Measurements from ENCODE around the gene CCDC30. TPM values are rescaled to one million over a fixed set of nuclear protein-coding genes. Genes with fewer than 3 reads are reported as not detected.
A peak's percentile ranks its signal among the peaks of the same experiment; 100 is the strongest.

CCDC30 gene
- total RNA-seq, 4 donors from 2014 or later, result 20.1 to 56.7 (median 22.7) TPM

DNA sequence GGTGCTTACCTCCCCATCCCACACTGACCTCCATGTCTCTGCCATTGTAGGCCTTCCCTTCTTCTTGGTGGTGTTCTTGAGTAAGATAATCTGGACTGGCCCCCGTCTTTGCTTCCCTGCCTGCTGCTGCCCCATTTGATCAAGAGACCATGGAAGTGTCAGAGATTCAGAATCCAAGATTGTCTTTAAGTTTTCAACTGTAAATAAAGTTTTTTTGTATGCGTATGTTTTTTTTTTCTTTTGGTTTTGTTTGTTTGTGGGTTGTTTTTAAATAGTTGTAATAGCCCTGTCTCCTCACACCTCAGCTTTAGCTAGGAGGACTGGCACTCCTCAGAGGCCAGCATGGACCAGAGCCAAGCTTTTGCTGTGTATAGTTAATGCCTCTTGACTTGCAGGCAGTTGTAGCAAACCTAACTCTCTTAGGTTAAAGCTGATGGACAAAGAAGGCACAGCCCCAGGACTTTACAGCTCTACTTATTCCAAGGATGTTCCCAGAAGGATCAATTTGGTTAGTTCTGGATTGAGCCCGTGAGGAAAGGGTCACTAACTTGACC, 213.5 kb downstream of the CCDC30 start:
- 71 to 74% methylated on average over 3 of the region's 3 CpGs for WGBS, 2 donors
- peak; percentile 72 to 74 for DNase-seq

DNA sequence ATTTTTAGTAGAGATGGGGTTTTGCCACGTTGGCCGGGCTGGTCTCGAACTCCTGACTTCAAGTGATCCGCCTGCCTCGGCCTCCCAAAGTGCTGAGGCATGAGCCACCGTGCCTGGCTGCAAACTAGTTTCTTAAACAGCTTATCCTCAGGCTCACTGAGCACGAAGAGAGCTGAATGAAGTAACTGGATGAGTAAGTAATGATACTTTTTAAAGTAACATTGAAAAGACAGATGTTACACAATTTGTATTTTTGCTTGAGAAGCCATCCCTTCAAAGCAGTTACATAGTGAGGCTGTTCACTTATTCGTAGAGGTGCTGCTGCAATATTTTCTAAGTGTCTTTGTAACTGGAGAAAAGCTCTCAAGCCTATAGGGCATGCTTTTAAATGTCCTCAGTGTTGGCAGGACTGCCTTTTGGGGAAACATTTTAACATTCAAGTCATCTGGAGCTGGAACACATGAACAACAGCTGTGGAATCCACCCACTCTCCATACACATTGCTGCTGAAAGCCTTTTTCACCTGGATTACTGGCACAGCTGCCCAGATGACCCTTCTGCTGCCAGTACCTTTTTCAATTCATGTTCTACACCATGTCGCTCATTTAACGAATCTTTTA, 216.4 kb downstream of the CCDC30 start:
- Histone ChIP-seq H3K9me3 (no peaks in the 10 kb centered on the region), H3K4me1 (peaks cover 33% of the 10 kb centered on the region in 2 donors), H3K27me3 (no peaks in the 10 kb centered on the region), H3K36me3 (no peaks in the 10 kb centered on the region), H3K27ac (peak overlapping the region in 2 of 3 donors; percentile 30 to 32), H3K4me3 (replicated peaks in 1 of 3) (no peak overlapping the region)
- TF ChIP-seq POLR2A (IDR thresholded peaks at IDR 0.05), result no peak
- TF ChIP-seq, protein P1, sequence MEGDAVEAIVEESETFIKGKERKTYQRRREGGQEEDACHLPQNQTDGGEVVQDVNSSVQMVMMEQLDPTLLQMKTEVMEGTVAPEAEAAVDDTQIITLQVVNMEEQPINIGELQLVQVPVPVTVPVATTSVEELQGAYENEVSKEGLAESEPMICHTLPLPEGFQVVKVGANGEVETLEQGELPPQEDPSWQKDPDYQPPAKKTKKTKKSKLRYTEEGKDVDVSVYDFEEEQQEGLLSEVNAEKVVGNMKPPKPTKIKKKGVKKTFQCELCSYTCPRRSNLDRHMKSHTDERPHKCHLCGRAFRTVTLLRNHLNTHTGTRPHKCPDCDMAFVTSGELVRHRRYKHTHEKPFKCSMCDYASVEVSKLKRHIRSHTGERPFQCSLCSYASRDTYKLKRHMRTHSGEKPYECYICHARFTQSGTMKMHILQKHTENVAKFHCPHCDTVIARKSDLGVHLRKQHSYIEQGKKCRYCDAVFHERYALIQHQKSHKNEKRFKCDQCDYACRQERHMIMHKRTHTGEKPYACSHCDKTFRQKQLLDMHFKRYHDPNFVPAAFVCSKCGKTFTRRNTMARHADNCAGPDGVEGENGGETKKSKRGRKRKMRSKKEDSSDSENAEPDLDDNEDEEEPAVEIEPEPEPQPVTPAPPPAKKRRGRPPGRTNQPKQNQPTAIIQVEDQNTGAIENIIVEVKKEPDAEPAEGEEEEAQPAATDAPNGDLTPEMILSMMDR (IDR thresholded peaks at IDR 0.05), result no peak
- DNase-seq, result no peak
- 79 to 85% methylated on average over 10 of the region's 10 CpGs for WGBS, 2 donors
- intact Hi-C loops (cut with DNase I), result no loop called here

More for the DNA sequence above, 213.5 kb downstream of the CCDC30 start:
- TF ChIP-seq POLR2A (IDR thresholded peaks at IDR 0.05), result no peak
- TF ChIP-seq, protein P1 (IDR thresholded peaks at IDR 0.05), result no peak
- H3K9me3 ChIP-seq, result no peaks in the 10 kb centered on the region
- peaks cover 27 to 34% of the 10 kb centered on the region in 2 donors for H3K4me1 ChIP-seq
- intact Hi-C loops (cut with DNase I), result no loop called here
- no peaks in the 10 kb centered on the region for H3K27me3 ChIP-seq
- H3K4me3 ChIP-seq (replicated peaks in 1 of 3), result no peak overlapping the region
- peak overlapping the region in 1 of 3 donors; percentile 90 for H3K27ac ChIP-seq
- H3K36me3 ChIP-seq, result no peaks in the 10 kb centered on the region

DNA sequence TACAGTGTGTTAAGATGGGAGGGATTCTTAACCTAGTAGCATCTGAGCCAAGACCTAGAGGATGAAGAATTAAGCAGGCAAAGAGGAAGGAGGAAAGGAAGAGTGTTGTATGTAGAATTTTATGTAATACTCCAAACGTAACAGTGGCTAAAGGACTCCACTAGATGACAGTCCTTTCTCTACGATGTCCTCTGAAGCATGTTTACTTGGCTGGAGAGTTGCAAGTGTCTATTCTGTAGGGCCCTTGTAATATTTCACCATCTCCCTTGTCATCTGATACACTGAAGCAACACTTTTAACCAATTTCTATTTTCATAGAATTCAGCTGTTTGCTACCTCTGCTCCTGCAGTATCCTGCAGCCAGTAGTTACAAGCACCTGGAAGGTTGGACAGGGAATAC, 217.0 kb downstream of the CCDC30 start:
- DNase-seq, result no peak
- intact Hi-C loops (cut with DNase I), result no loop called here
- 41 to 57% methylated on average over 2 of the region's 2 CpGs for WGBS, 2 donors
- H3K27me3 ChIP-seq, result no peaks in the 10 kb centered on the region
- H3K9me3 ChIP-seq, result no peaks in the 10 kb centered on the region
- no peaks in the 10 kb centered on the region for H3K36me3 ChIP-seq
- H3K4me3 ChIP-seq (replicated peaks in 1 of 3), result no peak overlapping the region
- peaks cover 31 to 35% of the 10 kb centered on the region in 2 donors for H3K4me1 ChIP-seq
- peak overlapping the region in 2 of 3 donors; percentile 30 to 32 for H3K27ac ChIP-seq
- no peak for TF ChIP-seq POLR2A (IDR thresholded peaks at IDR 0.05)
- TF ChIP-seq, protein P1 (IDR thresholded peaks at IDR 0.05), result no peak

DNA sequence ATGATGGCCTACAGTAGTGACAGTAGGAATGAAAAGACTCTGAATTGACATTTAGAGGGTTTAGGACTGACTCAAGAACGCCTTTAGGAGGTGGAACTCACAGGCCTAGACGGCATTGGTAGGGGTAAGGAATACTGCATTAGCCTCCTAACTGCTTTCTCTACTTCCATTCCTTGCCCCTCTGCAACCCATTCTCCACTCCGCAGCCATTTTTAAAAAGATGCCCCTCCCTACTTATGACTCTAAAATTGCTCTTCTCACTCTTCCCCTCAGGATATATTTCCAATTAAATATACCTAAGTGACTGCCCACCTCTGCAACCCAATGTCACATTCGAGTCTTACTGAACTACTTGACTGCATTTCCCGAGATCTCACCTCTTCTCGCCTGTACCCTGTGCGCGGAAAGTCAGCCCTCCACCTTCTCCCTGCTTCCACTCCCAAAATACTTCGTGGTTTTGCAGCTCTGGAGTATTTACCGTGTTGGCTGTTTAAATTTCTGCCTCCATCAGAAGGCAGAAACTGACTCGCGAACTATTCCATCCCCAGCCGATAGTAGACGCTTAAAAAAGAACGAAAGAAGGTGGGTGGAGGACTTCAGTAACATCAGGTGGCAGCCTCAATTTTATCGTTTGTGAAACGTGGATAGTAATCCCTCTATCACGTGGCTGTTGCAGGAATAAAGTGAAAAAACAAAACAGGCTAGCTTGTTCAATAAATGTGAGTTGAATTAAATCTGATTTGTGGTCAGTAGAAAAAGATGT, 218.0 kb downstream of the CCDC30 start:
- intact Hi-C loops (cut with DNase I), result no loop called here
- Histone ChIP-seq H3K27ac (peak overlapping the region in 2 of 3 donors; percentile 81 to 83), H3K27me3 (no peaks in the 10 kb centered on the region), H3K36me3 (no peaks in the 10 kb centered on the region), H3K4me3 (replicated peaks in 1 of 3) (peak overlapping the region; percentile 35 to 88 (median 66)), H3K9me3 (no peaks in the 10 kb centered on the region), H3K4me1 (peaks cover 35 to 43% of the 10 kb centered on the region in 2 donors)
- no peak for DNase-seq
- WGBS, 2 donors, result 9 to 10% methylated on average over 18 of the region's 18 CpGs
- TF ChIP-seq, protein P1 (IDR thresholded peaks at IDR 0.05), result no peak
- TF ChIP-seq POLR2A (IDR thresholded peaks at IDR 0.05), result no peak

Data from thyroid gland (tissue), 4 donors.